Dermis microvascular lymphatic vessel endothelial cell (primary cell): Measurements from ENCODE around the gene ACER3. TPM values are rescaled to one million over a fixed set of nuclear protein-coding genes. Genes with fewer than 3 reads are reported as not detected.
"Not testable (repeated sequence)": the region's sequence is repeated elsewhere in the genome, so short reads cannot be mapped to it uniquely, and the experiment has no call there.

ENCODE experiments used
- DNase-seq, 2 donors: peaks; one replicate each; pipeline versions ENCODE4 v3.0.0 to v3.0.0-alpha.2; 2010; ENCODE audit warnings: low read depth in 2 of 2
- total RNA-seq: library from RNA; depleted of rRNA; stranded (reverse); fragments of >200 nt; gene quantifications from 2 replicates; pipeline ENCODE4 v1.2.1, GENCODE V29; 2014

The ACER3 gene
- total RNA-seq, 1 donor from 2014 or later = 20.0 TPM

DNA sequence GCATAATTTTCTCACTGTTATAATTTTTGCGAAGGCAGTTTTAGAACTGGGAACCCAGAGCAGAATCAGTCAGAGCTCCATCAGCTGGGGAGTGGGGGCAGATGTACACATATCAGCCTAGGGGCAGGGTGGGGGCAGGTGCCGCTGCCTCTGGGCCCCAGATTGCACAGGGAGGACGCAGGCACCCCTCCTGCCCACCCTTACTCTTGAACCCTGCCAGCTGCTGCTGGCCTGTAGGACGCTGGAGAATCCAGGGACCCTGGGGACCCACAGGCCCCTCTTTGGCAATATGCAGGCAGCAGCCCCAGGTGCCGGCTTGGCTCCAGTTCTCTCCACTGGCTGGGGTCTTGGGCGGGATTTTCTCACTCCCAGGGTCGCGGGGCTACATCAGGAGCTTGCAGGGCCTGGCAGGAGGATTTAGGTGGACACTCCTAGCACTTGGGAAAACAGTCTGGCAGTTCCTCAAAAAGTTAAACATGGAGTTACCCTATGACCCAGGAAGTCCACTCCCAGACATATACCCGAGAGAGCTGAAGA, 197.3 kb downstream of the ACER3 start:
- no peak for DNase-seq

DNA sequence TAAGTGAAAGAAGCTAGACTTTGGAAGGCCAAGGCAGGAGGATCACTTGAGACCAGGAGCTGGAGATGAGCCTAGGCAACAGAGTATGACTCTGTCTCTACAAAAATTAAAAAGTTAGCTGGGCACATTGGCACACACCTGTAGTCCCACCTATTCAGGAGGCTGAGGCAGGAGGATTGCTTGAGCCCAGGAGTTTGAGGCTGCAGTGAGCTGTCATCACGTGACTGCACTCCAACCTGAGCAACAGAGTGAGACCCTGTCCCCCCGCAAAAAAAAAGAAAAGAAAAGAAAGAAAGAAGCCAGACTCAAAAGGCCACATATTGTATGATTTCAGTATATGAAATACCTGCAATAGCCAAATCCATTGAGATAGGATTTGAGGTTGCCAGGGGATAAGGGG, 198.2 kb downstream of the ACER3 start:
- DNase-seq = no peak

DNA sequence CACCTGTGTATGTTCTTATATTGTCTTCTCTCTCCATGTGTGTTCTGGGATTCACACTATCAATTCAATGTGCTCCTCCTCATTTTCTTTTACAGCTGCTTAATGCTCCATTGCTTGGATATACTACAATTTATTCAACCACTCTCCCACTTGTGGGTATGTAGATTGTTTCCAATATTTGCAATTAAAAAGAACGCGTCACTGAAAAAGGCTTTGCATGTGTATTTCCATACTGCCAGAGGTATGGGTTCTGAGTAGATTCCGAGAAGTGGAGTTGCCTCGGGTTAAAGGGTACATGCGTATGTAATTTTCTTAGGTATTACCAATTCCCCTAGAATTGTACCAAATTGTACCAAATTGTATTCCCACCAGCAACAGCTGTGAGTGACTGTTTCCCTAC, 199.1 kb downstream of the ACER3 start:
- DNase-seq = no peak

DNA sequence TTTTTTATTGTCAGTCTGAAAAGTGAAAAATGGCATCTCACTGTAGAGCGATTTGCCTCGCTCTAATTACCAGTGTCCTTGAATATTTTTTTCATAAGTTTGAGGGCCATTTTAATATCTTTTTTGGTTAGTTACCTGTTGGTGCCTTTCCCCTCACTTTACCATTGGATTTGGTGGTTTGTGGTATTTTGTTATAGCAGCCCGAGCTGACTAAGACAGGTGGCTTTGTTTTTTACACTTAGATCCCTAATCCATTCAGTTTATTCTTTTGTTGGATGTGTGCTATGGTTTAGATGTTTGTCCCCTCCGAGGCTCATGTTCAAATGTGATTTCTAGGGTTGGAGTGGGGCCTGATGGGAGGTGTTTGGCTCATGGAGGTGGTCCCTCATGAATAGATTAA, 199.5 kb downstream of the ACER3 start:
- DNase-seq = no peak

DNA sequence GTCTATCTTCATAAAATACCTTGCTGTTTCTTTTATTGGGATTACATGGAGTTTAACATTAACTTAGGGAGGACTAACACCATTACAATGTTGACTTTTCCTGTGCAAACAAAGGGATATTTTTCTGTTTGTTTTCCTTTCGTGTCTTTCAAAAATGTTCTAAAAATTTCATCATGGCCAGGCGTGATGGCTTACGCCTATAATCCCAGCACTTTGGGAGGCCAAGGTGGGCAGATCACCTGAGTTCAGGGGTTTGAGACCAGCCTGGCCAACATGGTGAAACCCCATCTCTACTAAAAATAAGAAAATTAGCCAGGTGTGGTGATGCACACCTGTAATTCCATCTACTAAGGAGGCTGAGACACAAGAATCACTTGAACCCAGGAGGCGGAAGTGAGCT, 200.5 kb downstream of the ACER3 start:
- DNase-seq = not testable (repeated sequence)

DNA sequence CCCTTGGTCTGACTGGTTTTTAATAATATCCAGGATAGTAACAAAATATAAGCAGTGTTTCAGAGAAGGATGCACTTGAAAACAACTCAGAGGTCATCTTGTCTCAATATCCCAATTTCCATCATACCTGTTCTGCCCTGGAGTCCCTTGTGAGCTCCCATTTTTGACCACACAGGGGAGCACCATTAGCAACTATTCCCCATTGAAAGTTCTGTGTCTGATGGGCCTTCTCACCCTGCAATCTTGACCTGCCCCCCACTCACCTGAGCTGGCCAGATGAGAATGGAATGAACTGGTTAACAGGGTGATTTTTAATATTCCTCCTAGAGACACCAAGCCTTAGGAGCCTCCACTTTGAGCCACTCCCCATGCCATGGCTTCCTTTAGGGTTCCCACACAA, 202.2 kb downstream of the ACER3 start:
- no peak for DNase-seq

DNA sequence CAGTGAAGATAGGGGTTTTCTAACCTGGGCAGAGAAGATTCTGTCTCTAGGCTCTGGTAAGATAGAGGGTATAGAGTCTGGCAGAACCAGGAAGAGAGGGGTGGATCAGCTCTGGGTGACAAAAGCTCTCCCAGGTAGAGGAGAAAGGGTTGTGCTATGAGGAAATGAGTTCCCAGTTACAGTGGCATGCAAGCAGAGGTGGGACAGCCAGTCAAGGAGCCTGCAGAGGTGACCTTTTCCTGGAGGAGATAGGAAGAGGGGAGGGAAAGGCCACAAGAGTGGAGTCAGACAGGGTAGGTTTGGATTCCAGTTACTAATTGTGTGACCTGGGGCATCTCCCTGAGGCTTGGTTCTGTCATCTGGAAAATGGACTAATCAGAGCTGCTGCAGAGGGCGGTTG, 202.7 kb downstream of the ACER3 start:
- no peak for DNase-seq

DNA sequence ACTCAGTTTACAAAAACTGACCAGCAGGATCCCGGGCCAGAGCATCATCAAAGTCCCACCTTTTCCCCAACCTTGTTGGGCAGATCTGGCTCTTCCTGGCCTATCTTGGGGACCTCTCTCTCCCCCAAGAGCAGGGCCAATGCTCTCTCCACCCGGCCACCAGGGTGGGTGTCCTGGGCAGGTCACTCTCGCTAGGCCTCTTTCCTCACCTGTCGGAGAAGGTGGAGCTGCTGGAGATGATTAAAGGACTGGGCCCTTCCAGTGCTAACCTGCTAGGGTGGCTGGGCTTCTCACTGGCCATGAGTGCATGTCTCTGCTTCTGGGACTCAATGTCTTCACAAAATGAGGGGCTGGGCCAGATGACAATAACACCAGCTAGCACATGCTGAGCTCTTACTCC, 203.1 kb downstream of the ACER3 start:
- no peak for DNase-seq

DNA sequence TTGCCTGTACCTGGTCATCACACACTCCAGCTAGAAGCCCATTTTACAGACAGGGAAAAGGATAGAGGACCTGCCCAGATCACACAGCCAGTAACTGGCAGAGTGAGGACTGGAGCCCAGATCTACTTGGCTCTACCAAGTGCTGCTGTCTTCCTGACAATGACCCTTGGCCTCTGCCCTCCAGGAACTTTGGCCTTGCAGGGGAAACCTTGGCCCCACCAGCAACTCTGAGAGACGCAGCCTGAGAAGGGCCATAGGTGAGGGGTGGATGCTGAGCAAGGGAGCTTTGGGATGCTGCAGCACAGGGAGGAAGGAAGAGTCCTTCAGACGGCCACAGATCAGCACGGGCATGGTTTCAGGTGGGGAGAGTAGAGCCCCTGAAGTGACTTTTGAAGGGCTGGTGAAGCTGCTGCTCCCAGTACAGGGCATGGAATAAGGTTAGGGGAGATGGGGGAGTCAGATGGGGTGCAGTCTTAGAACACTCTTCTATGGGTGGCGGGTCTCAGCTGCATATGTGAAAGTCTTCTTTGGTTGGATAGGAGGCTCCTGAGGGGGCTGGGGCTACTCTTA, 204.0 kb downstream of the ACER3 start:
- DNase-seq = no peak

DNA sequence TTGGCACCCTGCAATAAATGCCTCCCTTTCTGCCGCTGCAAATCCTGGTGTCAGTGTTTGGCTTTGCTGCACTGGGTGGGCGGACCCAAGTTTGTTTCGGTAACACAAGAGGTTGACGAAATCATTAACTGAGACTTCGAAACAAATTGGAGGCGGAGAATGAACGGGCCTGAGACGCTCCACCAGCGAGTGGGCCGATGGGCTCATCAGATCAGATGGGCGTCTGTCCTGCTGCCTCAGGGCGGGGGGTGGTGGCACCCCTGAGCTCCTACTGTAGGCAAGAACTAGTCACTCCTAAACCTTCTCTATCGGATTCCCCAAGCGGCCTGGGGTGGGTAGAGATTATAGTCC, 205.1 kb downstream of the ACER3 start:
- DNase-seq = no peak

DNA sequence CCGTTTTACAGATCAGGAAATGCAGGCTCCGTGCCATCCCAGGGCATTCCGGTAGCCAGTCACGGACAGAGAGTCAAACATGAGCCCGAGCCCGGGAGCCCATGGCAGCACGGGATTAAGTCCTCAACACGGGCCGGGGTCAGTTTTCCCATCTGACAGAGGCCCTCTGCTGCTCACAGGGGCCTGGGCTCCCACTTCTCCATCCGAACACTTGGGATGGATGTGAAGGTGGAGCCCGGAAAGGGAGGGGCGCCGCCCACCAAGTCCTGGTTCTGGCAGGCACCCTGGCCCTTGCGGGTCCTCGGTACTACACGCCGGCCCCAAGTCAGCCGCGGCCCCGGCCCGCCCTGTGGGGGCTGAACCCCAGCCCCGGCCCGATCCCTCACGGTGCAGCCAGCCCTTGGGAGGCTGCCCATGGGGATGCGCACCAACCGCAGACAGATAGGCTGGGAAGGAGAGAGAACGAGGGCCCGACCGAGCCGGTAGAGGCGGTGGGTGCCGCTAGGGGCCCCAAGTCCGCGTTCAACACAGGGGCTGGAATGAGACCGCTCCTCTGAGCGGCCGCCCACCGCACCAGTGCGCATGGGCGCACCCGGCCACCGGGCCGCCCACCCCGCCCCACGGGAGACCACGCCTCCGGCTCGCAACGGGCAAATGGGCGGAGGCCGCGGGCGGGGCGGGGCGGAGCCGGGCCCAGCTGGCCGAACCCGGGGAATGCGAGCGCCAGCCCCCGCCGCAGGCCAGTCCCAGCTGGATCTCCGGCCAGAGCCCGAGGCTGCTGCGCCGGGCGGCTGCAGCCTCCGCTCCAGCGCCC, 205.7 kb downstream of the ACER3 start, which contains the start of gene CAPN5:
CAPN5 (plus strand) TSS at position 743 of the 814 bp plus-strand sequence. CDS start 17,916 bp downstream, outside the sequence.
- peak; percentile 78 to 93 for DNase-seq

DNA sequence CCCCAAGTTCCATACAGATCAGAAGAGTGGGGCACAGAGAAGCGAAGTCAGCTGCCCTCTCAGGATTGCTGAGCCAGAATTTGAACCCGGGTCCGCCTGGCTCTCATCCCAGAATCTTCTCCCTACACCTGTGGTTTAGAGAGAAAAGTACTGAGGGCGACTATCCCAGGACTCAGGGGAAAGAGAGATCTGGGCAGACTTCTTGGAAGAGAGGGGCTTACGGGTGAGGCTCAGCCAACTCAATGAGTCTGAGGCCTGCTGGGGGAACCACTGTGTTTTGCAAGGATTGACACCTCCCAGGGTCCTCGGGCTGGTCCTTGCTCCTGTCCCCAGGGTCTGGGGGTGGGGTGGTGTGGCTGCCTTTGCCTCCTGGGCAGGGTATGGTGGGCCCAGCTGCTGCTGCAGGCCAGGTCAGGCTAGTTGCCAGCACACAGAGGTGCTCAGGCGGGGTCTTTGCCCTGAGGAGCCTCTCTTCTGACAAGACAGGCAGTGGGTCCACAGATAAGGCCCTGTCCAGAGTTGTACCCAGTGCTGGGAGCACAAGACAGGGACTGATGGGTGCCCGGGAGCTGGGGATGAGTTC, 207.2 kb downstream of the ACER3 start:
- no peak for DNase-seq

DNA sequence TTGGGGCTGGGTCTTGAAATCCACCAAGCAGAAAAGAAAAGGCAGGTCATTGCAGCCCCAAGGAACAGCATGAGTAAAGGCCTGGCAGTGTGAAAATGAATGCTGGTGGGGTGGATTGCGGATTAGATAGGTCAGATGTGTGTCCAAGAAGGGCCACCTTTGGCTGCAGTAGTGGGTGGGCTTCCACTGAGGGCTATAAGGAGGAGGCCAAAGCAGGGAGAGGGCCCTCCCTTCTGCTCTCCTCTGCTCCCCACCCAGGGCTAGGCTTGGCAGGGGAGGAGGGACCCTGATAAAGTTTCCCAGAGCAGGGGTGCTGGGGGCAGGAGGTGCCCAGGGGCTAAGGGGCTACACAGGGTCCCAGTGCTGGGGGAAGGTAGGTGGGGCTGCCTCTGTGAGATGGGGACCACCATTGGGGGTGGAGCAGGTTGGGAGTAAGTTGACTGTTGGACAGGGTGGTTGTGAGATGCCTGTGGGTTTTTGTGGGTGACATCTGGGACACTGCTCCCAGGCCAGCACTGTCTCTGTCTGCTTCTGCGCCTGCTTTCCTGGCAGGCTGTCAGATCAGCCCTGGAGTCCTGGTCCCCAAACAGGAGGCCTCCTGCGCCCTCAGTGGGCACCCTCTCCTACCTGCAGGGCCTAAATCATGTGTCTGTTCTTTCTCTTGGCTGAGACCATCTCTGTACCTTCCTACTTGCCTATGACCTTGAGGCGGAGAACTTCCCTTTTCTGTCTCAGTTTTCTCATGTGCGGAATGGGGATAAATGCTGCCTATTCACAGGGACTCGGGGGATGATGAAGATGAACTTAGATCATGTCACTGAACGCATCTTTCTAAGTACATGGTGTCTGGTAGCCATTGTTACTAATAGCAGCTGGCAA, 208.0 kb downstream of the ACER3 start:
- no peak for DNase-seq

DNA sequence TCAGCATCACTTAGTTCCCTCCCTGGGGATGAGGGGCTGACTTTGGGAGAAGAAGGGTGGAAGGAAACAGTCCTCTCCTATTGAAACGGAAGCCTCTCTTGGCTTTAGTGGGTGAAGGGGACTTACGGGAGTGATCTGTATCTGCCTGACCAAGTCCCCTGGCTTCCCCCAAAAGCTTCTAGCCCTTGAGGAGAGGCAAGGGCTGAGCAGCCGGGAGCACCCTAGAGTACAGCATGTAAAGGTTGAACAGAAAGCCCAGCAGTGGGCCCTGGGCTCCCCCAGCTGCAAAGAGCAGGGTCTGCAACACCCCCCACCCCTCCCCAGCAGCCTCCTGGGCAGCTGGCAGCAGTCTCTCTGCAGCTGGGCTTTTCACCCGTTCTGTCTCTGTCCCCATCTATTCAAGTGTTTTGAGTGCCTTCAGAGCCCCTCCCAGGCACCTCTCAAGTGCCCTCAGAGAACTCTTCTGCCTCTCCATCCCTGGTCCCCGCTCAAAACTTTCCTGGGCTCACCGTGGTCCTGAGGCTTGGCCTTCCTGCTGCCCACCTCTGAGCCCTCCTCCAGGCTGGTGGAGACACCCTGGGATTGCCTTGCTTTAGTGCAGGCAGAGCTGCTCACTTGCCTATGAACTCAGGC, 208.7 kb downstream of the ACER3 start:
- DNase-seq = no peak

DNA sequence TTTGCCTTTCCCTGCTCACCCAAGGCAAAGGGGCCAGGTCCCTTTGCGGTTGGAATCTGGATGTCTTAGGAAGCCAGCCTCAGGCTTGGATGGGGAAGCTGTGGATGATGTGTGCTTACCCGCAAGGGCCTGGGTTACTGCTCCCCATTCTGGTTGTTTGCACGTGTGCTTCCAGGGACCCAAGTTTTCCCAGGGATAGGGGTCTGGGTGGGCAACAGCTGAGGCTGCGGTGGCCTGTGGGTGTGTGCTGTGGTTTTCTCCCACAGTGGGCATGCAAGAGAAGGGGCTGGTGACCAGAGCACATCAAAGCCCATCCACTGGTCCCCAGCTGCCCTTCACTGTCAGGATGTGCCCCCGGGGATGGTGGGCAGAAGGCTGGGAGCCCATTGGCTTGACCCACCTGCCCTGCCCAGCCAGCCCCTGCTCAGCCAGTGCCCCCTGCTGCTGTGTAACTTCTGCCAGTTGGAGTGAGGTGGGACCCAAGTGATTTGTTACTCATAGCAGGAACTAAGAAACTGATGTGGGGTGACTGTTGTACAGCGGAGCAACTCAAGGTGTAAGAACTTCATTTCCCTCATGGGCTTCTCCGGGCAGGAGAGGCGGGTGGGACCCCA, 209.4 kb downstream of the ACER3 start:
- DNase-seq = no peak

DNA sequence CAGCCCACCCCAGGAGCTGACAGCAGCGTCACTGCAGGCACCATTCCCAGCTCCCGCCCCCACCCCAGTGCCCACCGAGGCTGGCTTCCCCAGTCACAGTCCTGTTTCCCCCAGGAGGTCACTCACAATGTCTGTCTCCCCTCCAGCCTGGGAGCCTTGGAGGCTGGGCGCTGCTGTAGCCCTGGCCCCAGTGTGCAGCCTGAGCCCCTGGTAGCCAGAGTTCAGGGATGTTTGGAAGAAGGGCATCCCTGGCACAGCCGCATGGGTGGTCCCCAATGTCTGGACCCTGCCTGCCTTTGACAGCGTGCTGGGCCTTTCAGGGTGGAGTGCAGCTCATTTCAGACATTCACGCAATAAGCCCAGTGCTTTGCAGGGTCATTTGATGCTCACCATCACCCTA, 210.4 kb downstream of the ACER3 start:
- no peak for DNase-seq

DNA sequence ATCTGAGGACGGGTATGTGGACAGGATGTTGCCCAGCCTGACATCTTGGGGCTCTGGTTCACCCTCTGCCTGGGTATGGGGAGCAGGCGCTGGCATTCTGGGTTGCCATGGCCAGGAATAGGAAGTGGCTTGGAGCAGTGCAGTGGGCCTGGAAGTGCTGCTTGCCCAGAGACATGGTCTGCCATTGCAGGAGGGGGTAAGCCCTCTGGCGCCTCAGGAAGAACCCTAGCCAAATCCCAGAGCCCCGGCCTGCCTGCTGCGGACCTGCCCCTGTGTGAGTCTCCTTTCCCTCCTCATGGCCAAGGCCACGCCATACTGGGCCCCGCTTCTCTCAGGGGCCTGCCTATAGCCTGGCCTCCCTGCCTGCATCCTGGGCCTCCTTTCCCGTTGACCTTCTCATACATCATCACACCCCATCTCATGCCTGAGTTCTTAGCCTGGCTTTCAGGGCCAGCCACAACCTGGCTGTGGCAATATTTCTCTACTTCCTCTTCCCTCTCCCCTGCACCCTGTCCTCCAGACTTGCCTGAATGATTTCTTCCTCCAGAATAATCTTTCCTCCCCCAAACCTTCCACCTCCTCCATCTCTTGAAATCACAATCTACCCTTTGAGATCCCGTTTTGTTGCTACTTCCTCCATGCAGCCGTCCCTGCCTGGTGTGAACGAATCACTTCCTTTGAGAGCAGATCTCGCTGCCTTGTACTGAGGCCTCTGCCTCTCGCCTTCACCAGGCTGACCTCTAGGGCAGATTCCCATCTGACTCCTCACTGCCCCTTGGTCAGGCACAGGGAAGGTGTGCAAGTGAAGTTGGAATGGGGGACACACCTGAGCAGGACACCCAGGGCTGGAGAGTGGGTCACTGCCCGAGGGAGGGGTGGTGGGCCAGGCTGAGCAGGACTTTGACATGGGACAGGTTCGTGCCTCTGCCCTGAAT, 211.2 kb downstream of the ACER3 start:
- DNase-seq = peak in 1 of 2 donors; percentile 17

DNA sequence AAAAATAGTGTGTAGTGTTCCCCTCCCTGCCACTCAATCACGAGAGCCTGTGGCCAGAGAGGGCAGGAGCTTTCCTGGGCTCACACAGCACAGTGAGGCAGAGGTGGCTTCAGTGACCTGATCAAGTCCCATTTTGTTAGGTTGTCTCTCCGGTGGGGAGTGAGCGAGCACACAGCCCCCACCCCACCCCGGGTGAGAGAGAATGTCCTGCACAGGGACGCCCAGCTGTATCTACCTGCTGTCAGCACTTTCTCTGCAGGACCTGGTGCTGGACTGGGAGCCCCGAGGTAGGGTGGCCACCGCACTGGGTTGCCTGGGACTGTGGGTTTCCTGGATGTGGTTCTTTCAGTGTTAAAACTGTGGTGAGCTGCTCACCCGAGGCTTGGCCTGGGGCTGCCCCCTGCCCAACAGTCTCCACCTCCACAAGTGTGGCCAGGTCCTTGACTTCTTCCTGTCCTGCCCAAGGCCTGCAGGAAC, 212.2 kb downstream of the ACER3 start:
- DNase-seq = no peak

DNA sequence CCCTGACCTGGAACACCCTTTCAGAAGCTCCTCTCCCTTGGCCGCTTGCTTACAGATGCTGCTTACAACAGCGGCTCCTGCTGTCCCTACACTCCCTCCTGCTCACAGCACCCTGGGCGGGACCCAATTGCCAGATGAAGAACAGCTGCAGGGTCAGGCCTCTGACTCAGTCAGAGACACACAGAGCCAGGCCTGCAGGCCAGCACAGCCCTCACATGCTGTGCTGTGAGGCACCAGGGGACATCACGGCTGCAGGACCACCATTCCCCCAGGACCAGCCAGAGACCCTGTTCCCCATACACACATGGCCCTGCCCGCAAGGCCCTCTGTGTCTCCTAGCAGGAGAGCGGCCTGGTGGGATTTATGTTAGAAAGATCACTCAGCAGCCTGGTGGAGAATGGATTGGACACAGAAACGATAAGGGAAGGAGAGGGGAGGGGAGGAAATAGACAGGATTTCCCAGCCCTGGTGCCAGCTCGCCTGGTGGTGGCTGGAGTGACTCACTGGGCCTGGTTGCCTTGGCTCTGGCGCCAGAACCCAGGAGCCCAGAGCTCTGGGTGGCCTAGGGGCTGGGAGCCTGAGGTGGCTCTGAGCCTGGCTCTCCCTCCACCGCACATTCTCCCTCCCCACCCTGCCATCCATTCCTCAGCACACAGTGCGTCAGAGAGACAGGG, 212.7 kb downstream of the ACER3 start:
- DNase-seq = peak; percentile 58 to 89
